ENCODE data around the gene CAMSAP1. TPM values are rescaled to one million over a fixed set of nuclear protein-coding genes. Genes with fewer than 3 reads are reported as not detected.
A peak's percentile ranks its signal among the peaks of the same experiment; 100 is the strongest.

Gene CAMSAP1
- total RNA-seq, 6 experiments from 2014 or later = 5.2 to 16.1 (median 10.4) TPM

- H3K27me3 ChIP-seq = no peaks in the 10 kb centered on the region
- DNase-seq = no peak
- no peak overlapping the region for H3K27ac ChIP-seq
- WGBS (ENCODE audit: insufficient coverage, low coverage, low lambda C conversion rate, missing lambda C conversion rate) = 96% methylated on average over 3 of the region's 3 CpGs
- no peaks in the 10 kb centered on the region for H3K36me3 ChIP-seq
- TF ChIP-seq CTCF (IDR thresholded peaks at IDR 0.05) (no peak), POLR2A (IDR thresholded peaks at IDR 0.05) (no peak)
- no peaks in the 10 kb centered on the region for H3K9me3 ChIP-seq
- H3K4me1 ChIP-seq = no peaks in the 10 kb centered on the region
- no peak overlapping the region for H3K4me3 ChIP-seq
- intact Hi-C loops (cut with DNase I) = no loop called here
- ATAC-seq = no peak
Measured at GRCh38 chr9:135869909-135870308, 37.4 kb downstream of the CAMSAP1 start.

GRCh38 chr9:135865531-135865930 lies 41.8 kb downstream of the CAMSAP1 start:
- intact Hi-C loops (cut with DNase I) = no loop called here
- TF ChIP-seq POLR2A (IDR thresholded peaks at IDR 0.05) (no peak), CTCF (IDR thresholded peaks at IDR 0.05) (no peak)
- H3K27ac ChIP-seq = no peak overlapping the region
- H3K4me3 ChIP-seq = no peak overlapping the region
- no peak for ATAC-seq
- peaks cover 0 to 6% (median 0%) of the 10 kb centered on the region in 4 donors for H3K36me3 ChIP-seq
- no peak for DNase-seq
- no peaks in the 10 kb centered on the region for H3K4me1 ChIP-seq
- WGBS (ENCODE audit: insufficient coverage, low coverage, low lambda C conversion rate, missing lambda C conversion rate) = 91% methylated on average over 5 of the region's 7 CpGs
- no peaks in the 10 kb centered on the region for H3K9me3 ChIP-seq
- H3K27me3 ChIP-seq = no peaks in the 10 kb centered on the region

- DNase-seq (peak in 2 of 3 donors; percentile 64 to 65), ATAC-seq (peak; percentile 76 to 86 (median 79))
- intact Hi-C loops (cut with DNase I) = no loop called here
- Histone ChIP-seq H3K9me3 (no peaks in the 10 kb centered on the region), H3K36me3 (peaks cover 0 to 6% (median 0%) of the 10 kb centered on the region in 4 donors), H3K27me3 (no peaks in the 10 kb centered on the region), H3K4me1 (no peaks in the 10 kb centered on the region), H3K4me3 (no peak overlapping the region), H3K27ac (no peak overlapping the region)
- TF ChIP-seq CTCF (IDR thresholded peaks at IDR 0.05) (peak; percentile 69 to 91 (median 90)), POLR2A (IDR thresholded peaks at IDR 0.05) (no peak)
- WGBS (ENCODE audit: insufficient coverage, low coverage, low lambda C conversion rate, missing lambda C conversion rate) = 40% methylated on average over 4 of the region's 8 CpGs
Measured at GRCh38 chr9:135864447-135865049, 42.8 kb downstream of the CAMSAP1 start.

- ATAC-seq (no peak), DNase-seq (no peak)
- Histone ChIP-seq H3K27me3 (no peaks in the 10 kb centered on the region), H3K36me3 (peaks cover 0 to 6% (median 0%) of the 10 kb centered on the region in 4 donors), H3K4me1 (no peaks in the 10 kb centered on the region), H3K9me3 (no peaks in the 10 kb centered on the region), H3K27ac (no peak overlapping the region), H3K4me3 (no peak overlapping the region)
- intact Hi-C loops (cut with DNase I) = no loop called here
- WGBS (ENCODE audit: insufficient coverage, low coverage, low lambda C conversion rate, missing lambda C conversion rate) = 93% methylated on average over 8 of the region's 8 CpGs
- TF ChIP-seq POLR2A (IDR thresholded peaks at IDR 0.05) (no peak), CTCF (IDR thresholded peaks at IDR 0.05) (no peak)
Measured at GRCh38 chr9:135862809-135863208, 44.5 kb downstream of the CAMSAP1 start.
